ENCODE data around the gene STIP1.

Gene STIP1

DNA sequence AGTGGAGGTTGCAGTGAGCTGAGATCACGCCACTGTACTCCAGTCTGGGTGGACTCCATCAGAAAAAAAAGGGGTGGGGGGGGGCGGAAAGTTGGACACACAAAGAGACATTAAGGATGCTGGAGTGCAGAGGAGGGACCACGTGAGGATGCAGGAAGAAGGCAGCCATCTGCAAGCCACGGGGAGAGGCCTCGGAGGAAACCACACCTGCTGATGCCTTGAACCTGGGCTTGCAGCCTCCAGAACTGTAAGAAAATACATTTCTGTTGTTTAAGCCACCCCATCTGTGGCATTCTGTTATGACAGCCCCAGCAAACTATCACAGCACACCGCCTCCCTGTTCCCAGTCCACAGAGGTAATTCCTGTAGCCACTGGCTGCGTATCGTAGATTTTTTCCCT, 9.2 kb upstream of the STIP1 start:
- Mint-ChIP-seq H3K27ac (no peak overlapping the region), H3K4me3 (no peak overlapping the region), H3K4me1 (ENCODE audit: low read depth) (peaks cover 21% of the 10 kb centered on the region), H3K27me3 (no peaks in the 10 kb centered on the region), H3K36me3 (peaks cover 3% of the 10 kb centered on the region), H3K9me3 (ENCODE audit: low read depth) (no peaks in the 10 kb centered on the region)

DNA sequence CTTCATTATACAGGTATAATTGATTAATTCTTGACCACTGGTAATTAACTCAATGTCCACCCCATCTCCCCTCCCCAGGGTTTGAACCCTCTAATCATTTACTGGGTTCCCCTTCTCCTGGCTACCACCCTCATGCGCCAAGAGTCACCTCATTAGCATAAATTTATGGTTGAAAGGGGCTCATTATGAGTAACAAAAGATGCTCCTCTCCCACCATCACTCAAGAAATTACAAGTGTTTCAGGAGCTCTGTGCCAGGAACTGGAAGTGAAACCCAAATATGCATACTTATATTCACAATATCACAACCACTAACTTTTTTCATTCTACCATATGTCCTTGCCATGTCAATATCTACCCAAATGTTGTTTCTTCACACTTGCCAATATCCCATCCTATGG, 7.8 kb upstream of the STIP1 start:
- H3K27me3 Mint-ChIP-seq: no peaks in the 10 kb centered on the region
- H3K36me3 Mint-ChIP-seq: peaks cover 3% of the 10 kb centered on the region
- H3K27ac Mint-ChIP-seq: no peak overlapping the region
- H3K9me3 Mint-ChIP-seq (ENCODE audit: low read depth): no peaks in the 10 kb centered on the region
- no peak overlapping the region for H3K4me3 Mint-ChIP-seq
- peaks cover 29% of the 10 kb centered on the region for H3K4me1 Mint-ChIP-seq (ENCODE audit: low read depth)

DNA sequence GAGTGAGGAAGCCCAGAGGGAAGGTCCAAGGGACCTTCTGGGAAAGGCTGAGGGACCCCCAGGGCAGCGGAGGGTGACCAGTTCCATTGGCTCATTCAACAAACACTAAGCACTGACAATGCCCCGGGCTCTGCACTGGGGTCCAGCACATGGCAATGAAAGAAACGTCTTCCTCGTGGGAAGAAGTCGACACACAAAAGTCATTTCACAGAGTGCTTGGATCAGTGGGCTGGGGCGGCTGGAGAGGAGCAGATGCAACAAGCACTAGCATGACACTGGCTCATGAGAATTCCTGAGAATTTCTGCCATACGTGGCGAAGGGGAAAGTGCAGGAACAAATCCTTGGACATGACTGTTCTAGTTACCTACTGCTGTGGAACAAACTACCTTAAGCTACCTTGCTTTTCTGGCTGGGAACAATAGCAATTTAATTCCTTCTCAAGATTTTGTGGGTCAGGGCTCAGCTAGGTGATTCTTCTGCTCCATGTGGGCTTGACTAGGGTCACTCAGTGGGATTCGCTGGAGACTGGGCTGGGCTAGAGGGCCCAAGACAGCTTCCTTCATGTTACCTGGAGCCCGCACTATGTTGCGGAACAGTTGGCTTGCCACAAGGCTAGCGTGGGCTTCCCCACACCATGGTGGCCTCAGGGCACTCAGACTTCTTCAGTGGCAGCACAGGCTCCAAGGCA, 6.9 kb upstream of the STIP1 start:
- Mint-ChIP-seq H3K4me1 (ENCODE audit: low read depth) (peaks cover 36% of the 10 kb centered on the region), H3K9me3 (ENCODE audit: low read depth) (no peaks in the 10 kb centered on the region), H3K36me3 (peaks cover 2% of the 10 kb centered on the region), H3K27ac (no peak overlapping the region), H3K27me3 (no peaks in the 10 kb centered on the region), H3K4me3 (no peak overlapping the region)

DNA sequence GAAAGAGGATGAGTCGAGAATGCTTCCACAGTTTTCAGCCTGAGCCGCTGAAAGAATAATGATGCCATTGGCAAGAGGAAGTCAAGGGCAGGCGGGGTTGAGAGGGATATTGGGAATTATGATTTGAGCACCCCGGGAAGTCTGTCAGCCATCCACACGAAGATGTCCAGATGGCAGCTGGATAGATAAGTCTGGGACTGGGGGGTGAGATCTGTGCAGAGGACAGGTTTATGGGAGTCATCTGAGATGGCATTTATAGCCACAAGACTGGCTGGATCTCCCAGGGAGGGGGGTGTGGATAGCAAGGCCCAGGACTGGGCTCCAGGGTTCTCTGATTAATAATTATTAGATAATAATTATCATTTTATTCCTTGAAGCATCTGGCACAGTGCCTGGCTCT, 5.1 kb upstream of the STIP1 start:
- Mint-ChIP-seq H3K9me3 (ENCODE audit: low read depth) (no peaks in the 10 kb centered on the region), H3K4me3 (no peak overlapping the region), H3K4me1 (ENCODE audit: low read depth) (peaks cover 40% of the 10 kb centered on the region), H3K27ac (no peak overlapping the region), H3K36me3 (no peaks in the 10 kb centered on the region), H3K27me3 (no peaks in the 10 kb centered on the region)

DNA sequence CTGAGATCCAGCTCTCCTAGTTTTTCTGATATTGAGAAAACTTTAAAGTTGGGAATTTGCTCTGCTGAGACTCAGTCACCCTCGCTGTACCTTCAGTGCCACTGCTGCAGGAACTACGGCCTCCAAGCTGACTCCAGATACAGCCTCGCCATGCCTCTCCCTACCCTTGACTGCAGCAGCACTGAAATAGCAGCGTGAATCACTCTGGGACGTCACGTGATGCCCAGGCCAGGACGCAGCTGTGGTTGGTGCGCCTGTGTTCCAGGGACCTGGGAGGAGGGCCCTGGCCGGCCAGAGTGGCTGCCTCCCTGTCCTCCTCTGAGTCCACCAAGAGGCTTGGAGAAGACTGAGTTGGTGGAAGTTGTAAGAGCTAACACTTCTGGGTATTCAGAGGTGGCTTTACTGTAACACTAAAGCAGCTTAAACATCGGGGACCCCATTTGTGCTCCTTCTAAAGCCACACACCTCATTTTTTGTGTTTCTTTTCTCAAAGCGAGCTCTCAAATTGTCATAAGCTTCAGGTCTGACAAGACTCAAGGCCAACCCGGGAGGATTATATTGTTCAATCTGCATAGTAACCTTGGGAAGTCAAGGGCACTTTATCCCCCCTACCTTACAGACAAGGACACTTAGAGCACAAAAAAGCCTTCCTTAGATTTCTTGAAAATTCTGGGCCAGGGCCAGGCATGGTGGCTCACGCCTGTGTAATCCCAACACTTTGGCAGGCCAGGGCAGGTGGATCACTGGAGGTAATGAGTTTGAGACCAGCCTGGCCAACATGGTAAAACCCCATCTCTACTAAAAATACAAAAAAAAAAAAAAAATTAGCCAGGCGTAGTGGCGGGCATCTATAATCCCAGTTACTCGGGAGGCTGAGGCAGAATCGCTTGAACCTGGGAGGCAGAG, 4.2 kb upstream of the STIP1 start:
- Mint-ChIP-seq H3K27me3 (no peaks in the 10 kb centered on the region), H3K27ac (no peak overlapping the region), H3K4me3 (peak overlapping the region; percentile 7), H3K9me3 (ENCODE audit: low read depth) (no peaks in the 10 kb centered on the region), H3K4me1 (ENCODE audit: low read depth) (peaks cover 40% of the 10 kb centered on the region), H3K36me3 (no peaks in the 10 kb centered on the region)

DNA sequence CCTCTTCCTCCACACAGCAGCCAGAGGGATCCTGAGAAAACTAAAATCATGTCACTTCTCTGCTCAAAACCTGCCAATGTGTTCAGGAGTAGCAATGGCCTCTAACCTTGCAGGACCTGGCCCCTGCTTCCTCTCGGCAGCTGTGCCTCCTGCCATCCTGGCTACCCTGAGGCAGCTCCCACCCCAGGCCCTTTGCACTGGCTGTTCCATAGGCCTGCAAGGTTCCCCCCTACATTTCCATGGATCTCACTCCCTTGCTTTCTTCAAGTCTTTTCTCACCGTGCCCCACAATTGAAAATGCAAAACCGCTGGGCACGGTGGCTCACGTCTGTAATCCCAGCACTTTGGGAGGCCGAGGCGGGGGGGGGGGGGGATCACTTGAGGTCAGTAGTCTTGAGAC, 2.1 kb upstream of the STIP1 start:
- Mint-ChIP-seq H3K9me3 (ENCODE audit: low read depth) (no peaks in the 10 kb centered on the region), H3K27me3 (no peaks in the 10 kb centered on the region), H3K27ac (no peak overlapping the region), H3K4me3 (peak overlapping the region; percentile 59), H3K36me3 (no peaks in the 10 kb centered on the region), H3K4me1 (ENCODE audit: low read depth) (peaks cover 37% of the 10 kb centered on the region)

DNA sequence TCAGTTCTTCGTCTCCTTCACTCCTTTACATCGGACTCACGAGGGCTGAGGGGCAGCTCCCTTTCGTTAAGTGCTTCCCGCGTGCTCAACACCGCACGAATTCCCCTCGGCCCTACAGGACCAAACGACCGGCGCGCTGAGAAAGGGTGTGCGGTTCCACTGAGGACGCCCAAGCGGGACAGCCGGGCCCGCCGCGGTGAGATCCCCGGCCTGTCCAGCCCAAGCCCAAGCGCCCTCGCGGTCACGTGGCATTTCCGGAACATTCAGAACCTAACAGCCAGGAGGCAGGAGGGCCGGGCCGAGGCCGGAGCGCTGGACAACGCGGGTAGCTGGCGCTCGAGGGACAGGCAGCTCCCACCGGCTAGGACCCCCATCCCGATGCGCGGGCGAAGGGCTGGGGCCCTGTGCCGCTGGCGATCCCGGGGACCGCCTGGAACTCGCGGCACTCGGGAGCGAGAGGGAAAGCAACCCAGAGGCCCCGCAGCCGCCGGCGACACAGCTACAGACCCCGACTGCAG, 737 bp upstream of the STIP1 start:
- H3K36me3 Mint-ChIP-seq: no peaks in the 10 kb centered on the region
- no peaks in the 10 kb centered on the region for H3K9me3 Mint-ChIP-seq (ENCODE audit: low read depth)
- H3K27me3 Mint-ChIP-seq: no peaks in the 10 kb centered on the region
- peak overlapping the region; percentile 99 for H3K27ac Mint-ChIP-seq
- H3K4me3 Mint-ChIP-seq: peak overlapping the region; percentile 96
- H3K4me1 Mint-ChIP-seq (ENCODE audit: low read depth): peaks cover 42% of the 10 kb centered on the region

DNA sequence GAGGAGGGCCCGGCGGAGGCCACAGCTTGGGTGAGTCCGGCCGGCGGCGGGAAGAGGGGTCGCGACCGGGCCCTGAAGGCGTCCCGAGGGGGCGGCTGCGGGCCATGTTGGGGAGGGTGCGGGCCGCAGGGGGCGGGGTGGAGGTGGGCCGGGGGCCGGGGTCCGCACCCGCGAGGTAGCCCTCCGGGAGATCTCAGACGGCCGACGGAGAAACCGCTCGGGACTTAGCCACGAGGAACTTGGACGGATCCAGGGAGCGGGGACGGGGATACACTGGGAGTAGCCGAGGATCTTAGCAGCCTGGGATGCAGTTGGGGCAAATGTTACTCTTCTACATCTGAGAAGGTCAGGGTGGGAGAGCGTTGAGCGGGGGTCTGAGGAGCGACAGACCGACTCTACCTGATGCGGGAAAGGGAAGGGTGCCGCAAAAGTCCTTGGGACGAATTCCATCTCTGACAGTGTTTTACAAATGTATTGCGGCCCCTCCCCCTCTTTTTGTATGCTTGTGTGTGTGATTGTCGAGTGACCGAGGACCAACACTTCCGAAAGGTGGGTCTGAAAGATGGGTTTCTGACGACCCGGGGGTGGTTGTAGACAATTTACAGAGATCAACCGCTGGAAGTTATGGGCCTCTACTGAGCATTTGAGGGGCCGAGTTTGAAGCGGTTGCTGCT, 658 bp downstream of the STIP1 start:
- no peak overlapping the region for H3K4me3 Mint-ChIP-seq
- H3K9me3 Mint-ChIP-seq (ENCODE audit: low read depth): no peaks in the 10 kb centered on the region
- peaks cover 42% of the 10 kb centered on the region for H3K4me1 Mint-ChIP-seq (ENCODE audit: low read depth)
- no peak overlapping the region for H3K27ac Mint-ChIP-seq
- no peaks in the 10 kb centered on the region for H3K27me3 Mint-ChIP-seq
- no peaks in the 10 kb centered on the region for H3K36me3 Mint-ChIP-seq

DNA sequence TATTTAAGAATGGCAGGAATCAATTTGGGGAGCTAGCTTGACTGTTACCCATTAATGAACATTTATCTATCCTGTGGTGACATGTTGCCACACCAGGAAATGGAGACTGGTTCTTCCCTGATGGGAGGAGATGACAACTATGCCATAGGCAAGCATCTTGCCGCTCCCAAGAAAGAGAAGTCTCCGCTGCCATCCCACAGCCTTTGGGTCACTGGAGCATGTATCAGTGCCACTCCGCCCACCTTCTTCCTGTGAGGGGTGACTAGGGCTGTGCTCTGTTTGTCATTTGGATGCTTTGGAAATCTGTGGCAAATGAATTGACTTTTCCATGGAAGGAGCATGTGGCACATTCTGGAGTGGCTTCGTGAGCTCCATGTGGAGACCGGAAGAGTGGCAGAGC, 6.5 kb downstream of the STIP1 start:
- Mint-ChIP-seq H3K4me1 (ENCODE audit: low read depth) (peaks cover 41% of the 10 kb centered on the region), H3K36me3 (peaks cover 10% of the 10 kb centered on the region), H3K9me3 (ENCODE audit: low read depth) (no peaks in the 10 kb centered on the region), H3K27ac (peak overlapping the region; percentile 58), H3K27me3 (no peaks in the 10 kb centered on the region), H3K4me3 (peak overlapping the region; percentile 58)

DNA sequence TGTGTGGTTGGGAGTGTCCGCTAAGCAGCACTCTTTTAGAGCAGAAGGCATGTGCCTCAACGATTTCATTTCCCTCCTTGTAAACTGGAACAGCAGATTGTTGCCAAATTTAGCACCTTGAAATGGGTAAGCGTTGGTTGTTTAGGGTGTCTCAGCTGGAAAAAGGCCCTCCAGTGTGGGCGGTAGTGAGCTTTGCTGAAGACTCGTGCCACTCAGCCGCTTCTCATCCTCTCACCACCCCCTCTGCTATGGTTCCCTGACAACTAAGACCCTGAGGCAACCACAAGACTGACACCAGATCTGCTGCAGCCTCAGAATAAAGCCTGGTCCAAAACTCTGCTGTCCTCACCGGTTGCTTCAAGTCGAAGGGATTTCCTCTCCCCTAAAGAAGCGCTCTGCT, 10.7 kb downstream of the STIP1 start:
- H3K27me3 Mint-ChIP-seq: no peaks in the 10 kb centered on the region
- H3K4me3 Mint-ChIP-seq: no peak overlapping the region
- no peaks in the 10 kb centered on the region for H3K9me3 Mint-ChIP-seq (ENCODE audit: low read depth)
- peaks cover 22% of the 10 kb centered on the region for H3K4me1 Mint-ChIP-seq (ENCODE audit: low read depth)
- H3K36me3 Mint-ChIP-seq: peaks cover 10% of the 10 kb centered on the region
- peak overlapping the region; percentile 34 for H3K27ac Mint-ChIP-seq

DNA sequence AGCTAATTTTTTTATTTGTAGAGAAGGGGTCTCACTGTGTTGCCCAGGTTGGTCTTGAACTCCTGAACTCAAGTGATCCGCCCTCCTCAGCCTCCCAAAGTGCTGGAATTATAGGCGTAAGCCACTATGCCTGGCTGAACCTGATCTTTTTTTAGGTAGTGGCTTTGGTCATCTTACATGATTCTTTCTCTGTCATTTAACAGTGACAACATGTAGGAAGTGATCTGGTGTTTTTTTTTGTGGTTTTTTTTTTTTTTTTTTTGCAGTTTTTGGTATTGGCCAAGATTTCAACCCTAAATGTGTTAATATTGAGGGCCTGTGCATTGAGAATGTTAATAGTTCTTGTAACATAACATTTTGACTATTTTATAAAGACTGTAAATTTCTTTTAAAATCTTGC, 12.5 kb downstream of the STIP1 start:
- Mint-ChIP-seq H3K36me3 (peaks cover 10% of the 10 kb centered on the region), H3K27me3 (no peaks in the 10 kb centered on the region), H3K9me3 (ENCODE audit: low read depth) (no peaks in the 10 kb centered on the region), H3K4me1 (ENCODE audit: low read depth) (peaks cover 14% of the 10 kb centered on the region), H3K27ac (no peak overlapping the region), H3K4me3 (no peak overlapping the region)

DNA sequence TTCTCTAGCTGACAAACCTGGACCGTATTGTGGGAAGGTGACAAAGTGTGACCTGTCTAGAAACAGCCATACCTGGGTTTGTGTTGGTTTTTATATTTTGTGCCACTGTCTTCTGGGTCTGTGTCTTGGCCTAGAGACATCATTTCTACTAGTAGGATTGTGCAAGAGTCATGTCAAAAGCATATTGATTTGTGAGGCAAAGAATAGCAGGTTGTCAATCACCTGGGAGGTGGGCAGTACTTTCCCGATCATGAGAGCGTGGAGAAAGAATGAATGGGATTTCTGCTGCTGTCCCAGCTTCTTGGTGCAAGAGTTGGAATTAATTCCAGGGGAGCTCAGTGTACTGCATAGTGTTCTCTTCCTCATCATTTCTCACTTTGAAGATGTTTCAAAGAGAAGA, 15.6 kb downstream of the STIP1 start:
- Mint-ChIP-seq H3K4me3 (no peak overlapping the region), H3K27ac (peak overlapping the region; percentile 38), H3K4me1 (ENCODE audit: low read depth) (peaks cover 29% of the 10 kb centered on the region), H3K36me3 (peaks cover 5% of the 10 kb centered on the region), H3K27me3 (no peaks in the 10 kb centered on the region), H3K9me3 (ENCODE audit: low read depth) (no peaks in the 10 kb centered on the region)

DNA sequence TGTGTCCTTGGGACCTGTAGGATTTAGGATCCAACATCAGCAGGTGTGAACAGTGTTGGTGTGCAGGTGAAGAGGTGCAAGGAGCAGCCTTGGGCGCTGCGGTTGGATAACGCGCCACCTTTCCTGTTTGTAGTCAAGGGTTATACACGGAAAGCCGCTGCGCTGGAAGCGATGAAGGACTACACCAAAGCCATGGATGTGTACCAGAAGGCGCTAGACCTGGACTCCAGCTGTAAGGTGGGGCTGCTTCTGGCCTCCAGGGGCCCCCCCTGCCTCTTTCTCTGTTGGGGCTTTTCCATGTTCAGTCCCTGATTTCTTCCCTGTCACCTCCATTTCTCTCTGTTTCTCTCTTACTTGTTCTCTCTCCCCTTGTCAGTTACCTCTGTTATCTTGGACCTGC, 17.0 kb downstream of the STIP1 start:
- no peak overlapping the region for H3K27ac Mint-ChIP-seq
- peaks cover 29% of the 10 kb centered on the region for H3K4me1 Mint-ChIP-seq (ENCODE audit: low read depth)
- no peaks in the 10 kb centered on the region for H3K9me3 Mint-ChIP-seq (ENCODE audit: low read depth)
- peaks cover 3% of the 10 kb centered on the region for H3K36me3 Mint-ChIP-seq
- H3K4me3 Mint-ChIP-seq: no peak overlapping the region
- H3K27me3 Mint-ChIP-seq: no peaks in the 10 kb centered on the region

DNA sequence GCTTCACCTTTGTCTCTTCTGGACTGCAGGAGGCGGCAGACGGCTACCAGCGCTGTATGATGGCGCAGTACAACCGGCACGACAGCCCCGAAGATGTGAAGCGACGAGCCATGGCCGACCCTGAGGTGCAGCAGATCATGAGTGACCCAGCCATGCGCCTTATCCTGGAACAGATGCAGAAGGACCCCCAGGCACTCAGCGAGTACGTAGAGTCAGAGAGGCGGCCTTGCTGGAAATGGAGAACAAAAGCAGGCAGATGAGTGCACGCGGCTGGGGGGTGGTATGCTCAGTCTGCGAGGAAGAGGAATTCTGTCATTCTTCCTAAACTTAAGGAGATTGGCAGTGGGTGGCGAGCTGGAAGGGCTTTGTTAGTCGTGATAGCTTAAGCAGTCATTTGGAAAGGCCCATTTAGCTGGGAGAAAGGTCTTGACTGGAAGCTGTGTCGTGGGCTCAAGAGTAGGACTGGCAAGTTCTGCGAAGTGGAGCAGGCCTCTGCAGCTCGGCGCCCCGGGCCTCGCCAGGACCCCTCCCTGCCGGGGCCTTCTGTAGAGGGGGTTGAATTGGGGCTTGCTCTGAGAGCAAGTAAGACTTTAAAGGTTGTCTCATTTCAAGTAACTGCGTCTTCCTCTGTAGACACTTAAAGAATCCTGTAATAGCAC, 17.6 kb downstream of the STIP1 start:
- Mint-ChIP-seq H3K4me1 (ENCODE audit: low read depth) (peaks cover 29% of the 10 kb centered on the region), H3K4me3 (no peak overlapping the region), H3K9me3 (ENCODE audit: low read depth) (no peaks in the 10 kb centered on the region), H3K27ac (no peak overlapping the region), H3K27me3 (no peaks in the 10 kb centered on the region), H3K36me3 (peaks cover 3% of the 10 kb centered on the region)

DNA sequence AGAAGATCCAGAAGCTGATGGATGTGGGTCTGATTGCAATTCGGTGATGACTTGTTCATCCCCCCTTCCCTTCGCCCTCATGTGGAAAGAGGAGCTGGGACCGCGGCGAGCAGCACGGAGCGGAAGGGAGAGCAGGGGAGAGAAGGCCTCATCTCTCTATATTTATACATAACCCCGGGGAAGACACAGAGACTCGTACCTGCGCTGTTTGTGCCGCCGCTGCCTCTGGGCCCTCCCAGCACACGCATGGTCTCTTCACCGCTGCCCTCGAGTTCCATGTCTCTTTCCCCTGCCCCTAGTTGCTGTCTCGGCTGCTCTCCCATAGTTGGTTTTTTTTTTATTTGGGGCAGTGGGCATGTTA, 18.1 kb downstream of the STIP1 start:
- Mint-ChIP-seq H3K27ac (no peak overlapping the region), H3K4me3 (no peak overlapping the region), H3K27me3 (no peaks in the 10 kb centered on the region), H3K9me3 (ENCODE audit: low read depth) (no peaks in the 10 kb centered on the region), H3K36me3 (peaks cover 3% of the 10 kb centered on the region), H3K4me1 (ENCODE audit: low read depth) (peaks cover 34% of the 10 kb centered on the region)

All from activated naive CD8-positive, alpha-beta T cell (primary cell).